Measurements from ENCODE around the gene NCOA3. TPM values are rescaled to one million over a fixed set of nuclear protein-coding genes. Genes with fewer than 3 reads are reported as not detected.

Gene NCOA3
- total RNA-seq, 1 experiment from 2014 or later: 96.7 TPM

DNA sequence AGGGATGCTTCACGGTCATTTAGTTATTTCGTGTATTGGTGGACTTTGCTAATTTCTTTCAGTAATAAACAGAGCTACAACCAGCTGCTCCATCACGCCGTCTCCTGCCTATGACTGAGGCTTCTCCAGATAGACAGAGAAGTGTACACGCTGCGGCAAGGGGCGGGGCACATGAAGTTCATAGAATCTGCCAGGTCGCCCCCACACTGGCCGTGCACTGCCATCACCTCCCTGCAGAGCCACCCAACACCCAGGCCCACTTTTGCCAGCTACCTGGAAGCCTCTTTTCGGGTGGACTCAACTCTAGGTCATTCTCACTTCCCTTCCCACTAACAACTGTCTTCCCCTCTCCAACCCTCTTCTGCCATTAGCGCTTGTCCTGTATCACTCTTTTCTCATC is 195.2 kb downstream of the NCOA3 start:
- CTCF ChIA-PET: no interaction called here

DNA sequence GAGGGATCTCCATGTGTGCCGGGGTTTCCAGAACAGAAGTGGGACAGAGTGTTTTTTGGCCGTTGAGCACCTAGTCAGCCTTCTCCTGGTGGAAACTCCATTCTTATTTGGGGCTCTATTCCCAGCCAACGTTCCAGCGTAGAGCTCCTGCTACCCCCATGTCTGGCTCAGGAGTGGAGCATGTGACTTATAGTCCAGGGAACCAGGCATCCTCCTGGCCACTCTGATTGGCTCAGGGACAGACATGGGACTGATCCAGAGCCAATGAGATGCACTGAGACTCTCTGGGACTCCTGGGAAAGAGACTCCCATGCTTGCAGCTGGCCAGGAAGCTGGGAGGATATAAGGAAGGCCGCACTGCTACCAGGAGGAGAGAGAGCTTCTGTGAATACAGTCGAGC is 196.5 kb downstream of the NCOA3 start:
- DNase-seq: no peak
- intact Hi-C loops (cut with micrococcal nuclease; ENCODE audit: unreplicated experiment): no loop called here
- H3K9me3 ChIP-seq: no peaks in the 10 kb centered on the region
- no peak overlapping the region for H3K4me3 ChIP-seq (ENCODE audit: low read depth, low read length)
- H3K27me3 ChIP-seq (replicated peaks; ENCODE audit: control insufficient read depth, insufficient read depth, low read length): no peaks in the 10 kb centered on the region
- POLR2A ChIA-PET: no interaction called here
- Mint-ChIP-seq H3K9me3 (ENCODE audit: unreplicated experiment) (no peaks in the 10 kb centered on the region), H3K4me3 (ENCODE audit: unreplicated experiment) (no peak overlapping the region), H3K27me3 (ENCODE audit: insufficient read depth, unreplicated experiment) (no peaks in the 10 kb centered on the region), H3K36me3 (ENCODE audit: insufficient read depth, unreplicated experiment) (no peaks in the 10 kb centered on the region), H3K4me1 (ENCODE audit: low read depth, unreplicated experiment) (no peaks in the 10 kb centered on the region), H3K27ac (ENCODE audit: unreplicated experiment) (no peak overlapping the region)
- CTCF ChIA-PET: no interaction called here
- H3K36me3 ChIP-seq (ENCODE audit: control insufficient read depth, insufficient read depth, low read length): no peaks in the 10 kb centered on the region
- no peaks in the 10 kb centered on the region for H3K4me1 ChIP-seq
- BruUV-seq (replicated peaks): no TSS peak
- TF ChIP-seq, protein P1, sequence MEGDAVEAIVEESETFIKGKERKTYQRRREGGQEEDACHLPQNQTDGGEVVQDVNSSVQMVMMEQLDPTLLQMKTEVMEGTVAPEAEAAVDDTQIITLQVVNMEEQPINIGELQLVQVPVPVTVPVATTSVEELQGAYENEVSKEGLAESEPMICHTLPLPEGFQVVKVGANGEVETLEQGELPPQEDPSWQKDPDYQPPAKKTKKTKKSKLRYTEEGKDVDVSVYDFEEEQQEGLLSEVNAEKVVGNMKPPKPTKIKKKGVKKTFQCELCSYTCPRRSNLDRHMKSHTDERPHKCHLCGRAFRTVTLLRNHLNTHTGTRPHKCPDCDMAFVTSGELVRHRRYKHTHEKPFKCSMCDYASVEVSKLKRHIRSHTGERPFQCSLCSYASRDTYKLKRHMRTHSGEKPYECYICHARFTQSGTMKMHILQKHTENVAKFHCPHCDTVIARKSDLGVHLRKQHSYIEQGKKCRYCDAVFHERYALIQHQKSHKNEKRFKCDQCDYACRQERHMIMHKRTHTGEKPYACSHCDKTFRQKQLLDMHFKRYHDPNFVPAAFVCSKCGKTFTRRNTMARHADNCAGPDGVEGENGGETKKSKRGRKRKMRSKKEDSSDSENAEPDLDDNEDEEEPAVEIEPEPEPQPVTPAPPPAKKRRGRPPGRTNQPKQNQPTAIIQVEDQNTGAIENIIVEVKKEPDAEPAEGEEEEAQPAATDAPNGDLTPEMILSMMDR (IDR thresholded peaks at IDR 0.05; ENCODE audit: insufficient read depth in 1 of 2, low read depth in 1 of 2, low read length in 1 of 2, severe bottlenecking in 1 of 2, unreplicated experiment in 1 of 2): no peak

More for the DNA sequence above, 195.2 kb downstream of the NCOA3 start:
- no peak for DNase-seq
- intact Hi-C loops (cut with micrococcal nuclease; ENCODE audit: unreplicated experiment): no loop called here
- H3K9me3 ChIP-seq: no peaks in the 10 kb centered on the region
- Mint-ChIP-seq H3K27me3 (ENCODE audit: insufficient read depth, unreplicated experiment) (no peaks in the 10 kb centered on the region), H3K36me3 (ENCODE audit: insufficient read depth, unreplicated experiment) (no peaks in the 10 kb centered on the region), H3K4me1 (ENCODE audit: low read depth, unreplicated experiment) (no peaks in the 10 kb centered on the region), H3K27ac (ENCODE audit: unreplicated experiment) (no peak overlapping the region), H3K9me3 (ENCODE audit: unreplicated experiment) (no peaks in the 10 kb centered on the region), H3K4me3 (ENCODE audit: unreplicated experiment) (no peak overlapping the region)
- TF ChIP-seq, protein P1 (IDR thresholded peaks at IDR 0.05; ENCODE audit: insufficient read depth in 1 of 2, low read depth in 1 of 2, low read length in 1 of 2, severe bottlenecking in 1 of 2, unreplicated experiment in 1 of 2): no peak
- POLR2A ChIA-PET: no interaction called here
- H3K4me1 ChIP-seq: no peaks in the 10 kb centered on the region
- no peaks in the 10 kb centered on the region for H3K36me3 ChIP-seq (ENCODE audit: control insufficient read depth, insufficient read depth, low read length)
- no peak overlapping the region for H3K4me3 ChIP-seq (ENCODE audit: low read depth, low read length)
- BruUV-seq (replicated peaks): no TSS peak
- no peaks in the 10 kb centered on the region for H3K27me3 ChIP-seq (replicated peaks; ENCODE audit: control insufficient read depth, insufficient read depth, low read length)

DNA sequence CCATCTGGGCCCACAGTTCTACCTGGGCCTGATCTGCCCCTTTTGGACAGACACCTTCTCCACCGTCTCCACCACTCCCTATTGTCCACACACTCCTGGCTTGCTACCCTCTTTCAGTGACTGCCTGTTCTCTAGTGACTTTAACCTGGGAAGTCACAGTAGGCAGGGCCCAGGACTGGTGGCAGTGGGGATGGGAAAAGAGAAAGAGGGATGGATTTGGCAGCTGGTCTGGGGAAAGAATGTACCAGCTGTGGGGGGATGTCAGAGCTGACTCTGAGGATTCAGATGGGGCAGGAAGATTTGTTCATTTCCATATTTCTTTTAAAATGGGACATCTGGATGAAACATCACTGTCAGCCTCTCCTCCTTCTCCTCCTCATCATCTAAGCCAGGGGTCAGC is 198.1 kb downstream of the NCOA3 start:
- DNase-seq: no peak
- Histone ChIP-seq H3K4me3 (ENCODE audit: low read depth, low read length) (no peak overlapping the region), H3K36me3 (ENCODE audit: control insufficient read depth, insufficient read depth, low read length) (no peaks in the 10 kb centered on the region), H3K4me1 (0 out of 2 replicates have a peak, but pooled peaks cover 4% of the 10 kb centered on the region), H3K27me3 (replicated peaks; ENCODE audit: control insufficient read depth, insufficient read depth, low read length) (no peaks in the 10 kb centered on the region), H3K9me3 (no peaks in the 10 kb centered on the region)
- ChIA-PET POLR2A (no interaction called here), CTCF (no interaction called here)
- Mint-ChIP-seq H3K36me3 (ENCODE audit: insufficient read depth, unreplicated experiment) (no peaks in the 10 kb centered on the region), H3K27me3 (ENCODE audit: insufficient read depth, unreplicated experiment) (no peaks in the 10 kb centered on the region), H3K9me3 (ENCODE audit: unreplicated experiment) (no peaks in the 10 kb centered on the region), H3K4me1 (ENCODE audit: low read depth, unreplicated experiment) (no peaks in the 10 kb centered on the region), H3K4me3 (ENCODE audit: unreplicated experiment) (no peak overlapping the region), H3K27ac (ENCODE audit: unreplicated experiment) (no peak overlapping the region)
- intact Hi-C loops (cut with micrococcal nuclease; ENCODE audit: unreplicated experiment): no loop called here
- no TSS peak for BruUV-seq (replicated peaks)
- TF ChIP-seq, protein P1 (IDR thresholded peaks at IDR 0.05; ENCODE audit: insufficient read depth in 1 of 2, low read depth in 1 of 2, low read length in 1 of 2, severe bottlenecking in 1 of 2, unreplicated experiment in 1 of 2): no peak
